Endothelial cell of umbilical vein (primary cell): Measurements from ENCODE around the gene M1AP. TPM values are rescaled to one million over a fixed set of nuclear protein-coding genes. Genes with fewer than 3 reads are reported as not detected.

Experiments
- BruUV-seq: library from RNA; stranded (reverse); fragments of 400-500 nt; replicated peaks from 2 replicates; lab custom pipeline; 2021; lab: Mats Ljungman, UMichigan
- CTCF ChIA-PET: fragments of 300-600, 350-600 bp; sonication (Branson Sonifier 250); formaldehyde crosslinking; loops from one replicate; lab custom pipeline; 2021; ENCODE audit warnings: antibody characterized with exemption, inconsistent platforms; lab: Charles Lee
- POLR2A ChIA-PET: fragments of 300-600, 350-600 bp; sonication (Branson Sonifier 250); formaldehyde crosslinking; loops from one replicate; lab custom pipeline; 2021; ENCODE audit warnings: antibody characterized with exemption, inconsistent platforms; lab: Charles Lee
- DNase-seq: peaks from one replicate; pipeline ENCODE4 v3.0.0-alpha.2; 2011; ENCODE audit warnings: low read depth, low spot score
- FAIRE-seq: peaks from 2 replicates; lab custom pipeline; 2011; peaks lifted over from hg19 to GRCh38; lab: Jason Lieb, UNC
- H2AFZ ChIP-seq: 2 replicates; pipeline ENCODE4 v1.6.0; 2012; ENCODE audit warnings: low read depth, low read length, control low read depth, inconsistent platforms
- H3K27ac ChIP-seq: 2 replicates; pipeline ENCODE4 v1.5.1; 2011; ENCODE audit warnings: low read depth, mild to moderate bottlenecking, control low read depth, low read length, moderate library complexity; ENCODE audit not compliant: insufficient read depth
- H3K27me3 ChIP-seq, 2 experiments: 2 replicates each; pipeline versions ENCODE4 v1.6.0 to v1.6.1; 2011; ENCODE audit warnings: low read length in 2 of 2, mixed read lengths in 1 of 2; ENCODE audit not compliant: control insufficient read depth in 2 of 2, insufficient read depth in 2 of 2
- H3K36me3 ChIP-seq, 2 experiments: 2 replicates in 1 of 2; 3 replicates in 1 of 2; pipeline ENCODE4 v1.5.1; 2011; ENCODE audit warnings: low read length in 2 of 2, mild to moderate bottlenecking in 1 of 2, moderate library complexity in 1 of 2; ENCODE audit not compliant: control insufficient read depth in 2 of 2, insufficient read depth in 2 of 2; ENCODE audit errors: extremely low read depth in 1 of 2
- H3K4me1 ChIP-seq: 3 replicates; pipeline ENCODE4 v1.5.1; 2011; ENCODE audit warnings: mild to moderate bottlenecking, low read length; ENCODE audit not compliant: control insufficient read depth, insufficient read depth; ENCODE audit errors: extremely low read depth
- H3K4me2 ChIP-seq: 2 replicates; pipeline ENCODE4 v1.6.1; 2011; ENCODE audit warnings: low read length, control low read depth, mixed read lengths; ENCODE audit not compliant: insufficient read depth
- H3K4me3 ChIP-seq, 3 experiments: fragments of 200-600 bp in 1 of 3; sonication (generic), shearing (Covaris generic) in 1 of 3; replicated peaks in 1 of 3; 2 replicates each; pipeline ENCODE4 v1.5.1; 2011 to 2016; ENCODE audit warnings: control low read depth in 3 of 3, low read length in 3 of 3, mild to moderate bottlenecking in 2 of 3, inconsistent platforms in 1 of 3, low read depth in 1 of 3, moderate library complexity in 1 of 3; ENCODE audit not compliant: insufficient read depth in 1 of 3
- H3K79me2 ChIP-seq: 2 replicates; pipeline ENCODE4 v1.6.0; 2012; ENCODE audit warnings: low read length, inconsistent platforms; ENCODE audit not compliant: control insufficient read depth, insufficient read depth
- H3K9ac ChIP-seq: replicated peaks from 2 replicates; pipeline ENCODE3; 2011; ENCODE audit warnings: low read length, control low read depth; ENCODE audit not compliant: insufficient read depth; ENCODE audit errors: extremely low read depth
- H3K9me1 ChIP-seq: replicated peaks from 3 replicates; pipeline ENCODE4 v1.6.0; 2011; ENCODE audit warnings: mild to moderate bottlenecking, low read length; ENCODE audit not compliant: control insufficient read depth, insufficient read depth; ENCODE audit errors: extremely low read depth
- H3K9me3 ChIP-seq: replicated peaks from 2 replicates; pipeline ENCODE4 v1.5.1; 2012; ENCODE audit warnings: low read length, inconsistent platforms; ENCODE audit not compliant: control insufficient read depth, insufficient read depth
- H4K20me1 ChIP-seq: replicated peaks from 2 replicates; pipeline ENCODE3; 2011; ENCODE audit warnings: mild to moderate bottlenecking, low read length; ENCODE audit not compliant: control insufficient read depth, insufficient read depth; ENCODE audit errors: extremely low read depth
- FOS ChIP-seq: IDR thresholded peaks from 2 replicates; pipeline ENCODE4 v1.6.1; 2011; ENCODE audit warnings: mild to moderate bottlenecking, low read length, moderate library complexity, borderline replicate concordance; ENCODE audit not compliant: insufficient read depth
- GATA2 ChIP-seq: IDR thresholded peaks from 2 replicates; pipeline ENCODE4 v1.7.0; 2011; ENCODE audit warnings: low read depth, mild to moderate bottlenecking, moderate library complexity, mixed read lengths, low read length; ENCODE audit not compliant: insufficient read length, insufficient read depth
- JUN ChIP-seq: IDR thresholded peaks from 2 replicates; pipeline ENCODE4 v1.6.1; 2011; ENCODE audit warnings: borderline replicate concordance, low read depth; ENCODE audit not compliant: insufficient read length, insufficient read depth
- POLR2A ChIP-seq: IDR thresholded peaks from 2 replicates; pipeline ENCODE4 v1.6.1; 2012; ENCODE audit warnings: low read depth, mild to moderate bottlenecking, control low read depth, low read length
- dilution Hi-C: fragments of 300-500 bp; cut with MboI; formaldehyde crosslinking; loops from one replicate; pipeline ENCODE4 v1.15.0; 2019; ENCODE audit warnings: low sequenced_read_pairs; ENCODE audit not compliant: extremely low pct_ligation_motif_present
- intact Hi-C: fragments of 100-400 bp; cut with micrococcal nuclease; formaldehyde crosslinking; loops from one replicate; pipeline ENCODE4 v1.10.0; 2022
- polyA plus RNA-seq, 4 experiments: library from polyadenylated mRNA; depleted of rRNA in 3 of 4; stranded (reverse) in 3 of 4; unstranded in 1 of 4; fragments of >200 nt; gene quantifications; 2 replicates each; pipeline versions ENCODE4 v1.2.1 to v1.2.3, GENCODE V29; 2011 to 2012; ENCODE audit warnings: missing spikeins in 1 of 4
- total RNA-seq: library from RNA; stranded (reverse); gene quantifications from 2 replicates; pipeline ENCODE4 v1.2.3, GENCODE V29; 2021
- TF ChIP-seq, protein P1 (sequence below): IDR thresholded peaks from 2 replicates; pipeline ENCODE4 v1.6.1; 2011; ENCODE audit not compliant: insufficient read depth, insufficient read length
- TF ChIP-seq, protein P2 (sequence below), 2 donors: IDR thresholded peaks; 1 replicate in 1 of 2; 2 replicates in 1 of 2; pipeline ENCODE4 v1.5.1; 2011; ENCODE audit warnings: low read length in 2 of 2, mild to moderate bottlenecking in 2 of 2, moderate library complexity in 2 of 2, control low read depth in 1 of 2, inconsistent platforms in 1 of 2, low read depth in 1 of 2; ENCODE audit not compliant: insufficient read depth in 1 of 2; ENCODE audit errors: extremely low read depth in 1 of 2

M1AP gene
- total and polyA plus RNA-seq, 2 donors (not counting 3 experiments of a cell fraction or from before 2014, with no cell fraction given), result 0.04 TPM; not detected in 1

DNA sequence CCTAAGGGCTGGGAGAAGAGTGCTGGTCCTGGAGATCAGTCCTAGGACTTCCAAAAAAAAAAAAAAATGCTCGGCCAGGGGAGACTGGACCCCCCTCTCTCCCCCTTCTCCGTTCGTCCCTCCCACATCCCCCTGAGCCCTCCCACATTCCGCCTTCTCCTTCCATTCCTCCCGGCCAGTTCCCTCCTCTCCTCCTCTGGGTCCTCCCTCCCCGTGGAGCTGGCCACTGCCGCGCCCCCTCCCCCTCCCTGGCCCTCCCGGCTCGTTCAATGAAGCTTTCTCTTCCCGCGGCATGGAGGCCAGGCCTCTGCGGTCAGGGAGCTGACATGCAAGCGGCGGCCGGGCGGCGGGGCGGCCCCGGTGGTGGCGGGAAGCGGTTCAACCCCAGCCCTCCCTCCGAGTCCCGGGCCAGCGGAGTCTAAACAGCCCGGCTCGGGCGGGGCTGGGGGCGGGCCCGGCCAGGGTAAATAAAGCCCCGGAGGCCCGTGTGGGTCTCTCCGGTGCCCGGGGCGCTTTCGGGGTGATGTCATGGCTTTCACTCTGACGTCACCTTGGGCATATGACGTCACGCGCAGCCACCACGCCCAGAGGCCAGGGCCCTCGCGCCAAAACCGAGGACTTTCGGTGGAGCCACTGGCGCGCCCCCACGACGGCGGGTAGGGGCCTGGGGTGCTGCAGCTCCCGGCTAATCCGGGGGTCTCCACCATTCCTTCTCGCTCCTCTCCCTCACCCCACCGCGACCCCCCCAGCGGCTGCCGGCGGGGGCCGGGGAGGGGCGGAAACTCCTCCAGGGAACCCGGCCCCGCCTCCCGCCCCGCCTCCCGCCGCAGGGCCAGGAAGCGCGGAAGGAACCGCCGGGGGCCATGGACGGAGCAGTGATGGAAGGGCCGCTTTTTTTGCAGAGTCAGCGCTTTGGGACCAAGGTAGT is 94.0 kb downstream of the M1AP start, which contains the start of the genes DOK1 and LOXL3:
DOK1 (plus strand) TSS at position 829 of the 928 bp plus-strand sequence; CDS start at position 864, 35 bp downstream.
LOXL3 (minus strand) TSS at position 51 of the 928 bp plus-strand sequence. CDS start 1,308 bp downstream, outside the sequence.
- H3K9me1 ChIP-seq, result no peaks in the 10 kb centered on the region
- peak; percentile 86 for FAIRE-seq
- peaks cover 9% of the 10 kb centered on the region for H3K4me1 ChIP-seq
- ChIA-PET POLR2A (interaction anchor here (0.7 kb wide), 1 partner anchor 48 kb away, joined by 8 read pairs; no protein-coding TSS in a partner anchor), CTCF (interaction anchor here (0.7 to 1.9 kb wide), 4 partner anchors 22 to 50 kb away, joined by 3 to 6 read pairs (median 4); no protein-coding TSS in a partner anchor)
- peaks cover 0 to 4% of the 10 kb centered on the region in 2 experiments for H3K36me3 ChIP-seq
- intact Hi-C loops, result loop anchor here (1.0 to 2.0 kb wide), 2 partner anchors 25 to 47 kb away; partner anchors contain the start of genes AUP1, HTRA2 and PCGF1
- DNase-seq, result peak; percentile 69
- peak within 1 kb of the TSS; percentile 47 for H3K27ac ChIP-seq
- H3K9ac ChIP-seq, result peak within 1 kb of the TSS; percentile 64
- no peaks in the 10 kb centered on the region for H3K79me2 ChIP-seq
- TF ChIP-seq GATA2 (no peak), POLR2A (peak; percentile 14), FOS (no peak), JUN (peak; percentile 61)
- TF ChIP-seq, protein P1, sequence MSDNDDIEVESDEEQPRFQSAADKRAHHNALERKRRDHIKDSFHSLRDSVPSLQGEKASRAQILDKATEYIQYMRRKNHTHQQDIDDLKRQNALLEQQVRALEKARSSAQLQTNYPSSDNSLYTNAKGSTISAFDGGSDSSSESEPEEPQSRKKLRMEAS, result no peak
- TF ChIP-seq, protein P2, sequence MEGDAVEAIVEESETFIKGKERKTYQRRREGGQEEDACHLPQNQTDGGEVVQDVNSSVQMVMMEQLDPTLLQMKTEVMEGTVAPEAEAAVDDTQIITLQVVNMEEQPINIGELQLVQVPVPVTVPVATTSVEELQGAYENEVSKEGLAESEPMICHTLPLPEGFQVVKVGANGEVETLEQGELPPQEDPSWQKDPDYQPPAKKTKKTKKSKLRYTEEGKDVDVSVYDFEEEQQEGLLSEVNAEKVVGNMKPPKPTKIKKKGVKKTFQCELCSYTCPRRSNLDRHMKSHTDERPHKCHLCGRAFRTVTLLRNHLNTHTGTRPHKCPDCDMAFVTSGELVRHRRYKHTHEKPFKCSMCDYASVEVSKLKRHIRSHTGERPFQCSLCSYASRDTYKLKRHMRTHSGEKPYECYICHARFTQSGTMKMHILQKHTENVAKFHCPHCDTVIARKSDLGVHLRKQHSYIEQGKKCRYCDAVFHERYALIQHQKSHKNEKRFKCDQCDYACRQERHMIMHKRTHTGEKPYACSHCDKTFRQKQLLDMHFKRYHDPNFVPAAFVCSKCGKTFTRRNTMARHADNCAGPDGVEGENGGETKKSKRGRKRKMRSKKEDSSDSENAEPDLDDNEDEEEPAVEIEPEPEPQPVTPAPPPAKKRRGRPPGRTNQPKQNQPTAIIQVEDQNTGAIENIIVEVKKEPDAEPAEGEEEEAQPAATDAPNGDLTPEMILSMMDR (IDR thresholded peaks at IDR 0.05; ENCODE audit: extremely low read depth in 1 of 2, insufficient read depth in 1 of 2, low read depth in 1 of 2, low read length in 2 of 2), result no peak
- peak within 1 kb of the TSS; percentile 98 for H2AFZ ChIP-seq
- dilution Hi-C loops, result no loop called here
- no peaks in the 10 kb centered on the region for H4K20me1 ChIP-seq
- H3K27me3 ChIP-seq, result no peaks in the 10 kb centered on the region
- H3K9me3 ChIP-seq, result no peaks in the 10 kb centered on the region
- H3K4me2 ChIP-seq, result peak within 1 kb of the TSS; percentile 69
- BruUV-seq, result no TSS peak
- peak within 1 kb of the TSS; percentile 77 to 84 (median 79) for H3K4me3 ChIP-seq
